HG03095 (cell line): ENCODE results near the gene FMNL2.

Experiments used
- ATAC-seq: cut with Tn5 transposase; IDR thresholded peaks from one replicate; pipeline ENCODE4 v1.9.1; 2021; ENCODE audit warnings: moderate library complexity; ENCODE audit not compliant: unreplicated experiment

Gene FMNL2

DNA sequence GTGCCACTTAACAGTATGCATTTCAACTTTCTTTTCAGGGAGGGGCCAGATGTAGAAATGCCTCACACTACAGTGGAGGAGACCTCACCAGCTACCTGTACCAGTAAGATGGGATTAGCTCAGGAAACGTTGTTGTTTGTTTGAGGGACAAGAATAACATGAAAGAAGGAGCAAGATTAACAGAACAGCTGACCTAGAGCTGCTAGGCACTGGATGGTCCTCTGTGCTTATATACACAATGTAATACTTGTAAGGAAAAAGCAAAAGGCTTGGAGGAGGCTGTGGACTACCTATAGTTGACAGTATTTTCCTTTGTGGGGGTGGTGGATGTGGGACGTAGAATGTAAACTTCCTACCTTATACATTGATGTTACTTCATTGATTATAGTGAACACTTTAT, 154.4 kb downstream of the FMNL2 start:
- no peak for ATAC-seq

DNA sequence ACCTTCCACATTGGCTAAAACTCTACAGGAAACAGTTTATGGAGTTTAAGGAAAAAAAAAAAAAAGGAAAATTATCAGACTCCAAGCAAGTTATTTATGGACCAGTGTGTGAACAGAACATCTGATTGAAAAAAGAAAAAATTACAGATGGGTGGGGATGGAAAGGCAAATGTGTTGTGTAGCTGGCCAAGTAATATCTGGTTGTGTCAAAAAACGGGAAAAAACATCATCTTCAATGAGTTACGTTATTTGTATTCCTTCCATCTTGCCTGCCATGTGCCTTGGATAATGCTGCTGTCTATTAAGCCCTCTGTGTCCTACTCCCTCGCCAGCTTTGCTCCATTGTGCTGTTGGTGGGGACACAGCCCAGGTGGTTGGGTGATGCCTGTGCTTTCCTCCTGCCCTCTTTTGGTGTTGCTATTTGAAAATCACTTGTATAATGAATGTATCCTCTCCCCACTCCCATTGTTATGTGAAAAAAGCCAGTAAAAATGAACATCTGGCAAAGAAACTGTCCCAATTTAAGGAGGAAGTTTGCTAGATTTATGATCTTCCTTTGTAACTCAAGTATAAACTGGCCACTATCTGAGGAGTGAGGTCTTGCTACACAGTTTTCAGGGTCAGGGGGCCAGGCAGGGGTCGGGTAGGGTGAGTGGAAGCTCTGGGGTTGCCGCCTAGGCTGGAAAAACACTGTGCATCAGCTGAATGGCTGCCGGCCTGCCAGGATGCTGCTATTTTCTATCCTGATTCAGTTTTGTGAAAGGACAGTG, 155.9 kb downstream of the FMNL2 start:
- no peak for ATAC-seq

DNA sequence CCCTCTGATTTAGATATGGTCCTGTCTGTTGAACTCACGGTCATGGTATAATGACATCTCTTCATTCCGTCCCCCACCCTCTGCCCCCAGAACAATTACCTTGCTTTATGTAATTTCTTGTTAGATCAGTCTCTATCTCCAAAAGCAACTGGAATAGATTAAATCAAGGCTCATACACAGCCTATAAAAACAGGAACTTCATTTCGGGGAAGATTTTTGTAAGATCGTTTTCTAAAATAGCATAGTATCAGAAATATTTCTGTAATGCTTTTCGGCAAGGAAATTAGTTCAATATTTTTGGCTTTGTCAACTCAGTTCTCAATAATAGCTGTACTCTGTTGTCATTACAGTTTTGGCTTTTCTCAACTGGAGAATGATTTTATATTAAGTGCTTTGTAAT, 157.2 kb downstream of the FMNL2 start:
- no peak for ATAC-seq

DNA sequence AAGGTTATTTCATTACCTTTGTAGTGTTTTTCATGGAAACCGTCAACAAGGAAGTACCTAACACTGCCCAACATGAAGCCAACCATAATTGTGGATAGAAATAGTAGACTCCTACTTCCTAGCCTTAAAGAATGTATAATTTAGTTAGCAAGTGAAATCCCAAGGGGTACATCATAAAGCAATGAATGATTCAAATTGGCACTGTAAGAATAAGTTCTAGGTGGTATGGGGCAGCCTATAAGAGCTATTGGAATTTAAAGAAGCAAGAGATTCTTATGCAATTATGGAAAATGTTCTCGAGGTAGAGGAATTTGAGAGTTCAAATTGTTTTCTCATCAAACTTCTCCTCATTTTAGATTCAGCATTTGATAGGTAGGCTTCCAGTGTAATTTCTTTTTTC, 157.9 kb downstream of the FMNL2 start:
- ATAC-seq, result no peak

DNA sequence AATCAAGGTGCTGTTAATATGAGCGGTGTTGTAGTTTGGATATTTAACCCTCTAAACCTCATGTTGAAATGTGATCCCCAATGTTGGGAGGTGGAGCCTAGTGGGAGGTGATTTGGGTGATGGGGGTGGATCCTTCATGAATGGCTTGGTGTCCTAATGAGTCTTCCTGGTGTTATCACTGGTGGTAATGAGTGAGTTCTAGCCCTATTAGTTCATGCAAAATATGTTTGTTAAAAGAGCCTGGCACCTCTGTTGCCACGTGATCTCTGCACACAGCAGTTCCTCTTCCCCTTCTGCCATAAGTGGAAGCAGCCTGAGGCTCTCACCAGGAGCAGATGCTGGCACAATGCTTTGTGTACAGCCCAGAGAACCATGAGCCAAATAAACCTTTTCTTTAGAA, 158.4 kb downstream of the FMNL2 start:
- ATAC-seq, result no peak

DNA sequence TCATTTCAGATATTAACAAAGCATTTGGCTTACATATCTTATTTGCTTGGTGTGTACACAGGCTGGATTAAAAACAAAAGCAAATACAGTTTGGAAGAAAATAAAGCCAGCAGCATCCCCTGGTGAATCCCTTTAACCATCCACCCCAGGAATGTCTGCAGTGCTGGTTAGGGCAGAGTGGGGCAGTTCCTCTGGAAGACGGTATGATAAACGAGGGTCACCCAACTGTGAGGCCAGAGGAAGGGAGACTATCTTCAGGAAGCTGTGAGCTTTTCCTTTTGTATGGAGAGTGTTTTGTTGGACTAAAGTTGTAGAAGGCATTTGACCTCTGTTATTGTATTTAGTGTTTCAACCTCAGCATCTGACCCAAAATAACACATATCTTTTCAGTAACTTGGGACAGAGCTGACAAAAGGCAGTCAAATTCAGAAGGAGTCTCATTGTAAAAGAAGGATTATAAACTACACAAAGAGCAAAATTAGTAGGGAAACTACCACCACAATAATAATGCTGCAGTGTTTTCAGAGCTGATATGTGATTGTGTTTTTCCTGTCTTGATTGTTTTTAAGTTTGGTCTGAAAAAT, 159.1 kb downstream of the FMNL2 start:
- ATAC-seq, result no peak

DNA sequence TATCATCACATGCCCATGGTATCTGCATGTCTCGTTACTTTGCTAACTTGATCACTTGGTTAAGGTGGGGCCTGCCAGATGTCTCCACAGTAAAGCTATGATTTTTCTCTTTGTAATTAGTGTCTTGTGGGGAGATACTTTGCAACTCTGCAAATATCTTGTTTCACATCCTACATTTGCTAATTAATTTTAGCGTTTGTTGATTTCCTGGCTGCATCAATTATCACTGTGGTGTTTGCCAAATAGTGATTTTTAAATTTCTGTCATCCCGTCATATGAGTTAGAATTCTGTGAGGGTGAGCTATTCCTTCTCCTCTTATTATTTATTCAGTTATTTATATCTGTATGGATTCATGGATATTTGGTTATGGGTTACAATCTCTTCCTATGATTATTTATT, 161.4 kb downstream of the FMNL2 start:
- no peak for ATAC-seq

DNA sequence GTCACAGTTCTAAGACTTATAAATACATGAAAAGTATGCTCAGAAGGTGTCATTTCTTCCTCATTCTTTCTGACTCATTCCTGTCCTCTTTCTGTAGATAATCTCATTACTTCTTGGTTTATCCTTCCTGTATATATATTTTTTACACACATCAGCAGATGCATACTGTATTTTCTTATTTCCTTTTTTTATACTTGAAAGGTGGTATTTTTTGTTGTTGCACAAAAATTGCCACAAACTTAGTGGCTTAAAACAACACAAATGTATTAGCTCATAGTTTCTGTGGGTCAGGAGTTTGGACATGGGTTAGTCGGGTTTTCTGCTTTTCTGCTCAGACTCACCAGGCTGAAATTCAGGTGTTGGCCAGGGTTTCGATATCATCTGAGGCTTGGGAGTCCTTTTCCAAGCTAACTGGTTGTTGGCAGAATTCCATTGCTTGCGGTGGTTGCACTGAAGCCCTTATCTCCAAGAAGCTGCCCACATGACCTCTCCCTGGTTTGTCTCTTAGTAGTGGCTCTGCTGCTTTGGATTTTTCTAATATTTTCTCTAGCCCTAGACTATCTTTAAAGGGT, 162.6 kb downstream of the FMNL2 start:
- ATAC-seq, result peak; percentile 55

DNA sequence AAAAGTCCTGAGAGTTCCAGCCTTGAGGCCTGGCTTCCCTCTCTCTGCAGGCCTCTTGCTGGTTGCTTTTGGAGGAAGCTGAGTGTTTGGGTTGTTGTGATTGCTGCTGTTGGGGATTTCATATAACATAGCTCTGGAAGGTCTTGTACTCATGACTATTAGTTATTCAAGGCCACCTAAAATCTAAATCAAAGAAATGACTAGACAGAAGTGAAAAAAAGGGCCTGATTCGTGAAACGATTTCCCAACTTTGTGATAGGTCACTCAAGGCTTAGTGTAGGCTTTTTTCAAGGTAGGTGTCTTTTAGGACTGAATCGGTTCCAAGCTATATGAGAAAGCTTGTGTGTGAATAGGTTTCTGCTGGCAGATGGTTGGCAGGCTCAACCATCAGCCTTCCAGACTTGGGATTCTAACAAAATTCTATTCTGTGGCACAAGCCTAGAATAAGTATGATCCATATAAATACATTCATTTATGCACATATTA, 164.4 kb downstream of the FMNL2 start:
- ATAC-seq, result no peak

DNA sequence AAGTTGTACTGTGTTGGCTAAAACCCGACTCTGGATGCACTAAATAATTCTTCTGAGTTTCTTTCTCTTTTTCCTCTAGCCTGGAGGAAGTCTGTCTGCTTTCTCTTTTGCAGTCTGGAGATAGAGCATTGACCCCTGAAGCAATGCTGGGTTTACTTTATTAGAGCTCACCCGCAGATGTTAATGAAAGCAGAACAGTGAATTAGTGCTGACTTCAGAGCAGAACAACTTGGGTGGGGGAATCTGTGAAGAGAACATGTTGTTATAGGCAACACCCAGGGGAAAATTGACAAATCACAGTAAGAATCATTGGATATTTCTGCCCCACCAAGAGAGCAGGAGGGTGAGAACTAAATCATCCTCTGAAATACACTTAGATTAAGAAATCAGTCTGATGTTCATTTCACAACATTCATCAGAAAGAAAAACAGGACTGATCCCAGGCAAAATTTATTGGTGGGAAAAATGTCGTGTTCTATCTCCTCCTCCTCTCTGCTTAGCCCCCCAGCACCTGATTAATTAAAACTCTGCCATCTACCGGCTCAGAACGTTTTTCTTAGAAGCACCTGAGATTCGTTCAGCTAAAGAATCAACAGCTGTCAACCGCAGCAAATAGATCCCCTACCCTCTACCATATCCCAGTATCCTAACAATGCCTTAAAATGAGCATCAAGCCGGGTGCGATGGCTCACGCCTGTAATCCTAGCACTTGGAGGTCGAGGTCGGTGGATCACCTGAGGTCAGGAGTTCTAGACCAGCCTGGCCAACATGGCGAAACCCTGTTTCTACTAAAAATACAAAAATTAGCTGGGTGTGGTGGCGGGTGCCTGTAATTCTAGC, 165.1 kb downstream of the FMNL2 start:
- no peak for ATAC-seq

DNA sequence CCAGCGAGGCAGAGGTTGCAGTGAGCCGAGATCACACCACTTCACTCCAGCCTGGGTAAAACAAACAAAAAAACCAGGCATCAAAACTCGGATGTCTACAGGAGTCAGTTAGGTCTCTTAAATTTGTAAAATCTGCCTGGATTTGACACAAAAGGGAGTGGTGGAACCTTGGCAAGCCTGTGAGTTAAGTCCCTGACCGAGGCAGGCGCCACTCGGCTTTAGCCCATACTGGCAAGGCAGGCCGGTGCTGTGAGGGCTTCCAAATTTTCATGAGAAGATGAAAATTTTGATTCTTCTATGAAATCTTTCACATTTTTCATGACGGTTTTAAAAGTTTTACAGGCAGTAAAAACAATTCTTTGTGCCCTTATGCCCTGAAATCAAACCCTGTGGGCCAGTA, 165.8 kb downstream of the FMNL2 start:
- ATAC-seq, result no peak

DNA sequence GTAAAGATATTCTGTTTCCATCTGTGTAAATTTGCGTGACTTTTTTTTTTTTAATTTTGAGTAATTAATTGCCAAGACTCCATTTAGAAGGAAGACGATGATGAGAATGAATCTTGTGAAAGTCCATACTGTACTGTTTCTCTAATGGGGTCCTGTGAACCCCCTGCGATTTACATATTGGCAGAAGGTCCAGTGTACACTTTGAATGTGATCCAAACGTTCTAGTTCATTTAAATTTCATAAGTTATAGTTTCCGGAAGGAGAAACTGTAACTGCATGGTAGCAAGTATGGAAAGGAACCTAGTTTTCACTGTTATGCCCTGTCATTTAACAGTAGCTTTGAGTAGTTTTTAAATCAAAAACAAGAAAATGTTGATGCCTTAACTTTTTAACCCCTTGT, 166.7 kb downstream of the FMNL2 start:
- no peak for ATAC-seq

DNA sequence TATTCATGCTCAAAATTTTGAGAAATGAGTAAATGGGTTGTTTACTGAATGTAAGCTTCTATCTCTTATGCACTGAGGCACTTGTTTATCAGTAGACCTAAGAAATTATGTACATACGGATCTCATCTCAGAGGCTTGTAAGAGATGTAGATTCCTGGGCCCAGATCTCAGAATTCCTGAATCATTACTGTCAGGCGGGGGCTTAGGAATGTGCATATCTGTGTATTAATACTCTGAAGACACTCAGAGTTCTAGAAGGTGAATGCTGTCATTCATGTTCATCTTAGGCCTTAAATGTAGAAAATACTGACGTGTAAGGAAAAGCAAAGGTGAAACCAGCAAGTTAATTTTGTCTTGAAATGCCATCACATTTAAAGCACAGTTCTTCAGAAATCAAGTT, 169.6 kb downstream of the FMNL2 start:
- ATAC-seq, result no peak

DNA sequence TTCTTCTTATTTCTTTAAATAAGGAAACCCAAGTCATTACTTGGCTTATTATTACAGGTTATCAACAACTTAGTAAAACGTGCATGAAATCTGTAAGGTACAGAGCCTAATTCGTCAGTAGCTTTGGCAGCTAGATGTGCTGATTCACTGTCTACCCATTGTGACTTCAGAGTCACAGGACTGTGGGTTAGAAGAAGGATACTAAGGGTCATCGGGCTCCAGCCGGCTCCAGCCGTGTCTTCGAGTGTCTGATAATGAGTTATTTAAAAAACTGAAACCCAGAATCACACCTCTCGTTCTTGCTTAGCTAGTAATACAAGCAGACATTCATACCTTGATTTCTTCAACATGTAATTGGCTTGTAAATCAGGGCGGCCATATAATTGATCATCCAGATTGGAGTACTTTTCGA, 170.5 kb downstream of the FMNL2 start:
- ATAC-seq, result no peak

DNA sequence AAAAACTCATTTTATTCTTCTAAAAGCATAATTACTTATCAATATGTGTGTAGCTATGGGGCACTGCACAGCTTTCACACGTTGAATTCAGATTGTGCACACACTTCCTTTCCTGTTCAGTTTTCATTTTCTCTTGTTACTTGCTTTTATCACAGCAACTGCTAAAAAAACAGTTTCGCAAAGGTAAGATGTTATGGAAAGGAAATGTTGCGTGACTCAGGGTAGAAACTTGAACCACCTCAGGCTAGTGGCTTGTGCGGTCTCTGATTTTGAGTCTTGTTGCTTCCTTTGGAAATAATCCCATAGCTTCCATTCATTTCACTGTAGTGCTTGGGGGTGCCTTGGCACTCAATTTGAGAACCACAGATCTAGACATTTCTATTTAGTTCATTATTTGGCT, 171.9 kb downstream of the FMNL2 start:
- peak; percentile 53 for ATAC-seq

DNA sequence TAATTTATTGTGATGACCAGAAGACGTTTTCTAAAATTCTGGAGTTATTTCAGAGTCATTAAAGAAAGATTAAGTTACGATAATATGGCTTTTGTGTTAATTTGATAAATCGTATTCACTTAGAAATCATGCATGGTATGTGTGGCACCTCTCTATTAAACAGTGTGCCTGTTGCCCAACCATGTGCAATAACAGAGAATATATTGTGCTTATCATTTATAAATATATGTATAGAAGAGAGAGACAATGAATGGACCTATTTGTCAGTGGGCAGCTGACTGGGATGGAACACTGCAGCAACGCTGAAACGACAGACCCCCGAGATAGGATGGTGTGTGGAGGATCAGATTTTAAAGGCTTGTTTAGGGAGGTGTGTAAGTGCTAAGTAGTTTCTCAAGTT, 172.9 kb downstream of the FMNL2 start:
- ATAC-seq, result no peak

DNA sequence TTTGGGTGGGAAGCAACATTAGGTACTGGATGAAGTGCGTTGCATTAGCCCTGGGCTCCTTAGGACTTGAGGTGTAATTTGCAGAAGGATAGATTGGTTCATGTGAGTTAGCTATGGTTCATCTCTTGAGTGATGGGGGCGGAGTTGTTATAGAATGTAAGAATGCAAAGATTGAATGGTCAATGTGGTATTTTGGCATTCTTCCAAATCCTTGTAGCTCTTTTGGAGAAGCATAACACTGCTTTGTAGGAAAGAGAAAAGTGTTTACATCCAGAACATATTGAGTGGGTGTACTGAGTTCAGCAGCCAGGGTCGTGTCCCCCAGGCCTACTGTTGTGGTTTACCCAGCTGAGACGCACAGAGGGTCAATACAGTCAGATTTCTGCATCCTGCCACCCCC, 173.5 kb downstream of the FMNL2 start:
- no peak for ATAC-seq

DNA sequence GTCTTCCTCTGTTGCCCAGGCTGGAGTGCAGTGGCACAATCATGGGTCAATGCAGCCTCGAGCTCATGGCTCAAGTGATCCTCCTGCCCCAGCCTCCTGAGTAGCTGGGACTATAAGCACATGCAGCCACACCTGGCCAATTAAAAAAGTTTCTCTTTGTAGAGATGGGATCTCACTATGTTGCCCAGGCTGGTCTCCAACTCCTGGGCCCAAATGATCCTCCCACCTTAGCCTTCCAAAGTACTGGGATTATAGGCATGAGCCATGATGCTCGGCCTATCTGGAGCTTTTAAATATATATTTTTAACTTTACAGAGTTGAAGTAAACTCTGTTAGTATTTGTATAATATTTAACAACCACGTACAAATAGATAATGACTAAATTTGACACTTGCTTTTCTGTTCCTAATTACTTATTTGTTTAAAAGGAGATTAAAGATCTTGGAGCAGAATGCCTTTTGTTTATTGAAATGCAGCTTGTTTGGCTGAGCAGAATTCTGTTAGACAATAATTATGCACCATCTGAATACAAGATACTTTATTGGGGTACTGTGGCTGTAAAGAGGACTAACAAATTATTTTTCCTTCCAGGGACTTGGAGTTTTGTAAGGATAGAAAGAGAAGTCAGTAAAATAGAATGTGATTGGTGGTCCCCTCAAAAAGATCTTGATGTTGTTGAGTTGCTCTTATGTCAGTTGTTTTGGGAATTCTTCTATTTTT, 175.0 kb downstream of the FMNL2 start:
- ATAC-seq, result no peak

DNA sequence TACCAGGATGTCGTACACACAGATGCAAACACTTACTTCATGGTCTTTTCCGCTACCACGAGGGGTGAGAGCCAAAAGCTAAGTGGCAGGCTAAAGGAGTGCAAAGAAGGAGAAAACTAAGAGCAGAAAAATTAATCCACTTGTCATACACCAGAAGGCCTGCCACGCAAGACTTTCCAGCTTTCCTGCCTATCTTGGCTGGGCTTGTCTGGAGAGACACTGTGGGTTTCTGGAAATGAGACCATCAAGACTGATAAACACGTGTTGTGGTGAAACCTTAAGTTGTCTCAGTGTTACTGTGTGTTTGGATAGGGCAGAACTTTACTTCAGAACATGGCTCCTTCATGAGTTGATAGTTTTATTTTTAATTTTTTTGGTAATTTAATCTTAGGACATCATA, 175.6 kb downstream of the FMNL2 start:
- no peak for ATAC-seq

DNA sequence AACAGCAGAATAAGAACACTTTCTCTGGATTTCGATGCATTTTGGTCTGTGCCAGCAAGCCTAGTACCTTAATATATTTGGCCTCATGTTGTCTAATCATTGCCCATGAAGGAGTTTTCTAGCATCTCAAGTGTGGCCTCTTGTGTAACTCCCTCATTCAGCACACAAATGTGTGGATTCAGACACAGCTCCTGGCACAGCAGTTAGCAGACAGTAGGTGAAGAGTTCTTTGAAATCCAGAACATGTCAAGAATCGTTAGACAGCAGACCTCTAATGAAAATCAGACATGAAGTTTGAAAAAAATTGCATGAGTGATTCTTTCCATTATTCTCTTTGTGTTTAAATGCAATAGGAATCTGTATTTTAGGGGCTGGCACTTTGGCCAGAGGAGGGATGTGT, 177.0 kb downstream of the FMNL2 start:
- ATAC-seq, result no peak

DNA sequence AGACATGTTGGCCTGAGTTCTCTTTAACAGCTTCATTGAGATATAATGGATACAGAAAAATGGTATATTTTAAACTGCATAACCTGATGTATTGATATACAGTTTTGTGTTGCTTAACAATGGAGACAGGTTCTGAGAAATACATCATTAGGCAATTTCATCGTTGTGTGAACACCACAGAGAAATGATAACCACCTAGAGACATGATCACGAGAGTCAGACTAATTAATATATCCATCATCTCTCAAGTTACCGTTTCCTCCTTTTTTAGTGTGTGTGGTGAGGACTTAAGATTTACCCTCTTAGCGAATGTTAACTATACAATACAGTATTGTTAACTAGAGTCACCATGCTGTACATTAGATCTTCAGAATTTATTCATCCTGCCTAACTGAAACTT, 178.1 kb downstream of the FMNL2 start:
- ATAC-seq, result no peak
